Right lobe of liver (tissue), 4 donors: ENCODE data around the gene ZFP92.

ENCODE experiments used
- CTCF ChIP-seq, 4 donors: fragments of 200-600 bp in 3 of 4; fragments of 450-650 bp in 1 of 4; IDR thresholded peaks; one replicate each; pipeline versions ENCODE4 v1.5.1 to v1.8.0; 2016 to 2022; ENCODE audit warnings: antibody characterized with exemption in 4 of 4, mild to moderate bottlenecking in 2 of 4
- POLR2A ChIP-seq: fragments of 450-650 bp; IDR thresholded peaks from one replicate; pipeline ENCODE4 v1.6.1; 2017; ENCODE audit warnings: antibody characterized with exemption, mild to moderate bottlenecking
- donor health status: DM: no; HTN: no; CAD: no.
- donor health status: DM: no; HTN: no; CAD: no.
- donor health status: DM: no; HTN: yes; CAD: no.

- TF ChIP-seq CTCF (IDR thresholded peaks at IDR 0.05) (no peak), POLR2A (no peak)
Measured at GRCh38 chrX:153366119-153366518, 45.2 kb upstream of the ZFP92 start.
